ENCODE measurements around the gene SH3GLB2.
"Not testable (repeated sequence)": the region's sequence is repeated elsewhere in the genome, so short reads cannot be mapped to it uniquely, and the experiment has no call there.

Gene SH3GLB2

GRCh38 chr9:128998462-128998861 is 29.7 kb downstream of the SH3GLB2 start:
- DNase-seq (ENCODE audit: low read depth) = no peak

GRCh38 chr9:128995791-128996190 is 32.3 kb downstream of the SH3GLB2 start:
- no peak for DNase-seq (ENCODE audit: low read depth)

GRCh38 chr9:128992995-128993394 is 35.1 kb downstream of the SH3GLB2 start:
- no peak for DNase-seq (ENCODE audit: low read depth)

GRCh38 chr9:128987805-128988204 is 40.3 kb downstream of the SH3GLB2 start:
- peak; percentile 64 for DNase-seq (ENCODE audit: low read depth)

GRCh38 chr9:128986671-128987070 is 41.5 kb downstream of the SH3GLB2 start:
- DNase-seq (ENCODE audit: low read depth) = no peak

GRCh38 chr9:128983536-128983935 is 44.6 kb downstream of the SH3GLB2 start:
- DNase-seq (ENCODE audit: low read depth) = no peak

- no peak for DNase-seq (ENCODE audit: low read depth)
Observed at GRCh38 chr9:128979111-128979510, 49.0 kb downstream of the SH3GLB2 start.

GRCh38 chr9:128972956-128973355 is 55.2 kb downstream of the SH3GLB2 start:
- peak; percentile 52 for DNase-seq (ENCODE audit: low read depth)

GRCh38 chr9:128969491-128969890 is 58.6 kb downstream of the SH3GLB2 start:
- no peak for DNase-seq (ENCODE audit: low read depth)

- not testable (repeated sequence) for DNase-seq (ENCODE audit: low read depth)
Observed at GRCh38 chr9:128961403-128961802, 66.7 kb downstream of the SH3GLB2 start.

Measured in HS-5 (cell line).